ENCODE results near the gene ZCCHC24.

- TF ChIP-seq, protein P1, sequence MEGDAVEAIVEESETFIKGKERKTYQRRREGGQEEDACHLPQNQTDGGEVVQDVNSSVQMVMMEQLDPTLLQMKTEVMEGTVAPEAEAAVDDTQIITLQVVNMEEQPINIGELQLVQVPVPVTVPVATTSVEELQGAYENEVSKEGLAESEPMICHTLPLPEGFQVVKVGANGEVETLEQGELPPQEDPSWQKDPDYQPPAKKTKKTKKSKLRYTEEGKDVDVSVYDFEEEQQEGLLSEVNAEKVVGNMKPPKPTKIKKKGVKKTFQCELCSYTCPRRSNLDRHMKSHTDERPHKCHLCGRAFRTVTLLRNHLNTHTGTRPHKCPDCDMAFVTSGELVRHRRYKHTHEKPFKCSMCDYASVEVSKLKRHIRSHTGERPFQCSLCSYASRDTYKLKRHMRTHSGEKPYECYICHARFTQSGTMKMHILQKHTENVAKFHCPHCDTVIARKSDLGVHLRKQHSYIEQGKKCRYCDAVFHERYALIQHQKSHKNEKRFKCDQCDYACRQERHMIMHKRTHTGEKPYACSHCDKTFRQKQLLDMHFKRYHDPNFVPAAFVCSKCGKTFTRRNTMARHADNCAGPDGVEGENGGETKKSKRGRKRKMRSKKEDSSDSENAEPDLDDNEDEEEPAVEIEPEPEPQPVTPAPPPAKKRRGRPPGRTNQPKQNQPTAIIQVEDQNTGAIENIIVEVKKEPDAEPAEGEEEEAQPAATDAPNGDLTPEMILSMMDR (IDR thresholded peaks at IDR 0.05): no peak
- TF ChIP-seq POLR2A (IDR thresholded peaks at IDR 0.05): no peak
Observed at GRCh38 chr10:79372871-79373270, 72.6 kb downstream of the ZCCHC24 start.
